HCT116 (cell line): ENCODE results near the gene SLC22A23.

ENCODE experiments used
- CEBPB ChIP-seq: IDR thresholded peaks from 2 replicates; pipeline ENCODE4 v1.6.1; 2012; ENCODE audit warnings: low read depth
- EGR1 ChIP-seq: IDR thresholded peaks from 2 replicates; pipeline ENCODE4 v1.6.1; 2012; ENCODE audit warnings: low read depth
- EZH2 ChIP-seq: fragments of 200-600 bp; sonication (generic); IDR thresholded peaks from 2 replicates; pipeline ENCODE4 v1.6.1; 2017; ENCODE audit warnings: antibody characterized with exemption, mixed run types
- EZH2phosphoT487 ChIP-seq: fragments of 200-600 bp; IDR thresholded peaks from 2 replicates; pipeline ENCODE4 v1.6.1; 2018; ENCODE audit warnings: antibody characterized with exemption, borderline replicate concordance
- MAX ChIP-seq: IDR thresholded peaks from 2 replicates; pipeline ENCODE4 v1.6.1; 2012
- POLR2A ChIP-seq: IDR thresholded peaks from 2 replicates; pipeline ENCODE4 v1.7.0; 2011; ENCODE audit warnings: borderline replicate concordance; ENCODE audit not compliant: insufficient read depth, insufficient read length; ENCODE audit errors: extremely low read depth
- POLR2AphosphoS5 ChIP-seq: IDR thresholded peaks from 2 replicates; pipeline ENCODE4 v1.6.1; 2011; ENCODE audit warnings: mild to moderate bottlenecking, low read depth, low read length, moderate library complexity
- SIN3A ChIP-seq: IDR thresholded peaks from 2 replicates; pipeline ENCODE4 v1.6.1; 2012; ENCODE audit warnings: low read depth
- SP1 ChIP-seq: IDR thresholded peaks from 2 replicates; pipeline ENCODE4 v1.6.1; 2012; ENCODE audit warnings: low read depth
- TCF7L2 ChIP-seq: IDR thresholded peaks from 2 replicates; pipeline ENCODE4 v1.7.0; 2011; ENCODE audit warnings: borderline replicate concordance, inconsistent platforms; ENCODE audit not compliant: insufficient read depth, insufficient read length; ENCODE audit errors: extremely low read depth
- ZFX ChIP-seq: fragments of 450-650 bp; IDR thresholded peaks from 2 replicates; pipeline ENCODE4 v1.6.1; 2017
- TF ChIP-seq, protein P1 (sequence below), 3 experiments: fragments of 200-600 bp in 1 of 3; sonication (generic) in 1 of 3; IDR thresholded peaks in 2 of 3; conservative IDR thresholded peaks in 1 of 3; 2 replicates each; pipeline ENCODE4 v1.5.1; 2012 to 2017; ENCODE audit warnings: low read depth in 2 of 3, low read length in 2 of 3, antibody characterized with exemption in 1 of 3, borderline replicate concordance in 1 of 3, control low read depth in 1 of 3, mild to moderate bottlenecking in 1 of 3, mixed read lengths in 1 of 3, mixed run types in 1 of 3, moderate library complexity in 1 of 3; ENCODE audit not compliant: insufficient read depth in 1 of 3
- TF ChIP-seq, protein P2 (sequence below): IDR thresholded peaks from 2 replicates; pipeline ENCODE4 v1.6.1; 2012; ENCODE audit warnings: low read depth
- TF ChIP-seq, protein P3 (sequence below): IDR thresholded peaks from 2 replicates; pipeline ENCODE4 v1.6.1; 2012

DNA sequence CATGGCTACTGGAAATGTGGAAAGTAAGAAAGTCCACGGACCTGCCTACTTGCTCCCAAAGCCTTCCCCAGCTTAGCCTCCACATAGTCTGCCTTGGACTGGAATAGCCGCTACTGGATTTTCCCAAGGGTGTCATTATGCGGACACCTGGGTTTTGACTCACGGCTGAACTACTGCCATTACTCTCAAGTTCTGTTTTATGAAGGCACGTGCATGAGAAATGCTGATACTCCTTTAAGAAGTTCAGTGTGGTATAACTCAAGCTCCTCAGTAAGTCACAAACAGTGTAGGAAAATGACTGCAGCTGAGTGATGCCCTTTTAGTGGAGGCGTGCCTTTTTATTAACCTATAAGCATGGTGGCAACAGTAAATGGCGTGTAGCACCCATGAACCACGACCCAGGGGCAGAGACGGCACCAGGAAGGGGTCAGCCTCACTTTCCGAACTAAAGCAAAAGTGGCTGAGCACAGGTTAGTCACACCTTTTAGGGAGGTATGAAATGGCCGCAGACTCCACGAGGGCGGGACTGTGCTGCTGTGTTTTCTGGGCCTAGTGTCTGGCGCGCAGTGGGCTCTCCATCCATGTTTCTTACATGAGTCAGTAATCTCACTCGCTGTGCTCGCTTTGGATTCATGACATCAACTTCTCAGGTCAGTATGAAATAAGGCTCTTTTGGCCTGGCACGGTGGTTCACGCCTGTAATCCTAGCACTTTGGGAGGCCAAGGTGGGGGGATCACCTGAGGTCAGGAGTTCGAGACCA lies 174.2 kb downstream of the SLC22A23 start:
- TF ChIP-seq EZH2 (no peak), POLR2A (no peak), ZFX (no peak), SIN3A (no peak), CEBPB (no peak), POLR2AphosphoS5 (no peak), EZH2phosphoT487 (no peak), TCF7L2 (no peak), MAX (no peak), SP1 (no peak), EGR1 (no peak)
- TF ChIP-seq, protein P1, sequence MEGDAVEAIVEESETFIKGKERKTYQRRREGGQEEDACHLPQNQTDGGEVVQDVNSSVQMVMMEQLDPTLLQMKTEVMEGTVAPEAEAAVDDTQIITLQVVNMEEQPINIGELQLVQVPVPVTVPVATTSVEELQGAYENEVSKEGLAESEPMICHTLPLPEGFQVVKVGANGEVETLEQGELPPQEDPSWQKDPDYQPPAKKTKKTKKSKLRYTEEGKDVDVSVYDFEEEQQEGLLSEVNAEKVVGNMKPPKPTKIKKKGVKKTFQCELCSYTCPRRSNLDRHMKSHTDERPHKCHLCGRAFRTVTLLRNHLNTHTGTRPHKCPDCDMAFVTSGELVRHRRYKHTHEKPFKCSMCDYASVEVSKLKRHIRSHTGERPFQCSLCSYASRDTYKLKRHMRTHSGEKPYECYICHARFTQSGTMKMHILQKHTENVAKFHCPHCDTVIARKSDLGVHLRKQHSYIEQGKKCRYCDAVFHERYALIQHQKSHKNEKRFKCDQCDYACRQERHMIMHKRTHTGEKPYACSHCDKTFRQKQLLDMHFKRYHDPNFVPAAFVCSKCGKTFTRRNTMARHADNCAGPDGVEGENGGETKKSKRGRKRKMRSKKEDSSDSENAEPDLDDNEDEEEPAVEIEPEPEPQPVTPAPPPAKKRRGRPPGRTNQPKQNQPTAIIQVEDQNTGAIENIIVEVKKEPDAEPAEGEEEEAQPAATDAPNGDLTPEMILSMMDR (IDR thresholded peaks at IDR 0.05 in 2 of 3, conservative IDR thresholded peaks at IDR 0.05 in 1 of 3; ENCODE audit: borderline replicate concordance in 1 of 3, insufficient read depth in 1 of 3, low read depth in 2 of 3, low read length in 2 of 3) = no peak
- TF ChIP-seq, protein P2, sequence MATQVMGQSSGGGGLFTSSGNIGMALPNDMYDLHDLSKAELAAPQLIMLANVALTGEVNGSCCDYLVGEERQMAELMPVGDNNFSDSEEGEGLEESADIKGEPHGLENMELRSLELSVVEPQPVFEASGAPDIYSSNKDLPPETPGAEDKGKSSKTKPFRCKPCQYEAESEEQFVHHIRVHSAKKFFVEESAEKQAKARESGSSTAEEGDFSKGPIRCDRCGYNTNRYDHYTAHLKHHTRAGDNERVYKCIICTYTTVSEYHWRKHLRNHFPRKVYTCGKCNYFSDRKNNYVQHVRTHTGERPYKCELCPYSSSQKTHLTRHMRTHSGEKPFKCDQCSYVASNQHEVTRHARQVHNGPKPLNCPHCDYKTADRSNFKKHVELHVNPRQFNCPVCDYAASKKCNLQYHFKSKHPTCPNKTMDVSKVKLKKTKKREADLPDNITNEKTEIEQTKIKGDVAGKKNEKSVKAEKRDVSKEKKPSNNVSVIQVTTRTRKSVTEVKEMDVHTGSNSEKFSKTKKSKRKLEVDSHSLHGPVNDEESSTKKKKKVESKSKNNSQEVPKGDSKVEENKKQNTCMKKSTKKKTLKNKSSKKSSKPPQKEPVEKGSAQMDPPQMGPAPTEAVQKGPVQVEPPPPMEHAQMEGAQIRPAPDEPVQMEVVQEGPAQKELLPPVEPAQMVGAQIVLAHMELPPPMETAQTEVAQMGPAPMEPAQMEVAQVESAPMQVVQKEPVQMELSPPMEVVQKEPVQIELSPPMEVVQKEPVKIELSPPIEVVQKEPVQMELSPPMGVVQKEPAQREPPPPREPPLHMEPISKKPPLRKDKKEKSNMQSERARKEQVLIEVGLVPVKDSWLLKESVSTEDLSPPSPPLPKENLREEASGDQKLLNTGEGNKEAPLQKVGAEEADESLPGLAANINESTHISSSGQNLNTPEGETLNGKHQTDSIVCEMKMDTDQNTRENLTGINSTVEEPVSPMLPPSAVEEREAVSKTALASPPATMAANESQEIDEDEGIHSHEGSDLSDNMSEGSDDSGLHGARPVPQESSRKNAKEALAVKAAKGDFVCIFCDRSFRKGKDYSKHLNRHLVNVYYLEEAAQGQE = no peak
- TF ChIP-seq, protein P3, sequence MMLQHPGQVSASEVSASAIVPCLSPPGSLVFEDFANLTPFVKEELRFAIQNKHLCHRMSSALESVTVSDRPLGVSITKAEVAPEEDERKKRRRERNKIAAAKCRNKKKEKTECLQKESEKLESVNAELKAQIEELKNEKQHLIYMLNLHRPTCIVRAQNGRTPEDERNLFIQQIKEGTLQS = no peak
